HCT116 (cell line): ENCODE results near the gene CSNK1E.

Source experiments
- ATF3 ChIP-seq: IDR thresholded peaks from 2 replicates; pipeline ENCODE4 v1.6.1; 2012
- CTCF ChIP-seq, 3 experiments: fragments of 200-600 bp in 1 of 3; sonication (generic) in 1 of 3; IDR thresholded peaks in 2 of 3; conservative IDR thresholded peaks in 1 of 3; 2 replicates each; pipeline ENCODE4 v1.5.1; 2012 to 2017; ENCODE audit warnings: low read depth in 2 of 3, low read length in 2 of 3, antibody characterized with exemption in 1 of 3, borderline replicate concordance in 1 of 3, control low read depth in 1 of 3, mild to moderate bottlenecking in 1 of 3, mixed read lengths in 1 of 3, mixed run types in 1 of 3, moderate library complexity in 1 of 3; ENCODE audit not compliant: insufficient read depth in 1 of 3
- EGR1 ChIP-seq: IDR thresholded peaks from 2 replicates; pipeline ENCODE4 v1.6.1; 2012; ENCODE audit warnings: low read depth
- EZH2 ChIP-seq: fragments of 200-600 bp; sonication (generic); IDR thresholded peaks from 2 replicates; pipeline ENCODE4 v1.6.1; 2017; ENCODE audit warnings: antibody characterized with exemption, mixed run types
- EZH2phosphoT487 ChIP-seq: fragments of 200-600 bp; IDR thresholded peaks from 2 replicates; pipeline ENCODE4 v1.6.1; 2018; ENCODE audit warnings: antibody characterized with exemption, borderline replicate concordance
- FOSL1 ChIP-seq: IDR thresholded peaks from 2 replicates; pipeline ENCODE4 v1.6.1; 2012; ENCODE audit warnings: low read depth
- POLR2A ChIP-seq: IDR thresholded peaks from 2 replicates; pipeline ENCODE4 v1.7.0; 2011; ENCODE audit warnings: borderline replicate concordance; ENCODE audit not compliant: insufficient read depth, insufficient read length; ENCODE audit errors: extremely low read depth
- POLR2AphosphoS5 ChIP-seq: IDR thresholded peaks from 2 replicates; pipeline ENCODE4 v1.6.1; 2011; ENCODE audit warnings: mild to moderate bottlenecking, low read depth, low read length, moderate library complexity
- REST ChIP-seq: IDR thresholded peaks from 2 replicates; pipeline ENCODE4 v1.6.1; 2012; ENCODE audit warnings: low read depth
- SP1 ChIP-seq: IDR thresholded peaks from 2 replicates; pipeline ENCODE4 v1.6.1; 2012; ENCODE audit warnings: low read depth
- SRF ChIP-seq: IDR thresholded peaks from 2 replicates; pipeline ENCODE4 v1.6.1; 2012; ENCODE audit warnings: low read depth
- TCF7L2 ChIP-seq: IDR thresholded peaks from 2 replicates; pipeline ENCODE4 v1.7.0; 2011; ENCODE audit warnings: borderline replicate concordance, inconsistent platforms; ENCODE audit not compliant: insufficient read depth, insufficient read length; ENCODE audit errors: extremely low read depth
- ZNF274 ChIP-seq: fragments of 200-500 bp; sonication (Bioruptor generic); IDR thresholded peaks from 2 replicates; pipeline ENCODE4 v1.6.1; 2014; ENCODE audit warnings: mild to moderate bottlenecking, low read depth, low read length, inconsistent platforms
- TF ChIP-seq, protein P1 (sequence below): IDR thresholded peaks from 2 replicates; pipeline ENCODE4 v1.6.1; 2011; ENCODE audit warnings: mild to moderate bottlenecking, low read length, moderate library complexity; ENCODE audit not compliant: insufficient replicate concordance; ENCODE audit errors: extremely low read depth

DNA sequence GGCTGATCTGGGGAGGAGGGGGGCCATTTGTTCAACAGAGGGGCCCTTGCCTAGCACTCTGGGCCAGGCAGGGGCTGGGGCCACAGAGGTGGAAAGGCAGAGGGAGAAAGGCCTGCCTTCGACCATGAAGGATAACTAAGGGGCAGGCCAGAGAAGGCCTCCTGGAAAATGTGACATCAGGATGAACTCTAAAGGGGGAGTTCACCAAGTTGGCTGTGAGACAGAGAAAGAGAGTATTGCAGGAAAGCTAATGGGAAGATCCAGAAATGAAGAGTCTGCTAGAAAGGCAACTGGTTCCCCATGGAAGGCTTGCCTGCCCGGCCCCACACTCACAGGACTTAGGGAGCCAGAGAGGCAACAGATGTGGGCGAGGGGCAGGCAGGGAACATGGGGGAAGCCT lies 16.3 kb downstream of the CSNK1E start:
- no peak for TF ChIP-seq CTCF (IDR thresholded peaks at IDR 0.05 in 2 of 3, conservative IDR thresholded peaks at IDR 0.05 in 1 of 3; ENCODE audit: borderline replicate concordance in 1 of 3, insufficient read depth in 1 of 3, low read depth in 2 of 3, low read length in 2 of 3)
- no peak for TF ChIP-seq POLR2AphosphoS5
- no peak for TF ChIP-seq FOSL1
- TF ChIP-seq SP1 = no peak
- no peak for TF ChIP-seq TCF7L2
- no peak for TF ChIP-seq EGR1
- TF ChIP-seq EZH2 = no peak
- TF ChIP-seq REST = no peak
- no peak for TF ChIP-seq EZH2phosphoT487
- no peak for TF ChIP-seq POLR2A
- no peak for TF ChIP-seq SRF
- TF ChIP-seq, protein P1, sequence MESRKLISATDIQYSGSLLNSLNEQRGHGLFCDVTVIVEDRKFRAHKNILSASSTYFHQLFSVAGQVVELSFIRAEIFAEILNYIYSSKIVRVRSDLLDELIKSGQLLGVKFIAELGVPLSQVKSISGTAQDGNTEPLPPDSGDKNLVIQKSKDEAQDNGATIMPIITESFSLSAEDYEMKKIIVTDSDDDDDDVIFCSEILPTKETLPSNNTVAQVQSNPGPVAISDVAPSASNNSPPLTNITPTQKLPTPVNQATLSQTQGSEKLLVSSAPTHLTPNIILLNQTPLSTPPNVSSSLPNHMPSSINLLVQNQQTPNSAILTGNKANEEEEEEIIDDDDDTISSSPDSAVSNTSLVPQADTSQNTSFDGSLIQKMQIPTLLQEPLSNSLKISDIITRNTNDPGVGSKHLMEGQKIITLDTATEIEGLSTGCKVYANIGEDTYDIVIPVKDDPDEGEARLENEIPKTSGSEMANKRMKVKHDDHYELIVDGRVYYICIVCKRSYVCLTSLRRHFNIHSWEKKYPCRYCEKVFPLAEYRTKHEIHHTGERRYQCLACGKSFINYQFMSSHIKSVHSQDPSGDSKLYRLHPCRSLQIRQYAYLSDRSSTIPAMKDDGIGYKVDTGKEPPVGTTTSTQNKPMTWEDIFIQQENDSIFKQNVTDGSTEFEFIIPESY = no peak
- TF ChIP-seq ZNF274 = no peak
- no peak for TF ChIP-seq ATF3
